ENCODE results near the gene ZNF266. TPM values are rescaled to one million over a fixed set of nuclear protein-coding genes. Genes with fewer than 3 reads are reported as not detected.
A peak's percentile ranks its signal among the peaks of the same experiment; 100 is the strongest.

The ZNF266 gene
- total and polyA plus RNA-seq, 8 donors, result 15.4 to 97.1 (median 46.7) TPM

- Histone ChIP-seq H3K4me1 (no peaks in the 10 kb centered on the region), H3K27me3 (no peaks in the 10 kb centered on the region), H3K27ac (no peak overlapping the region), H3K9me3 (peaks cover 5 to 95% of the 10 kb centered on the region in 2 donors), H3K4me3 (peak overlapping the region; percentile 46 to 59), H3K36me3 (peaks cover 0 to 1% of the 10 kb centered on the region in 2 donors)
- intact Hi-C loops (cut with DNase I), result no loop called here
- DNase-seq, result peak; percentile 76 to 83 (median 78)
- ATAC-seq, result peak; percentile 95
- TF ChIP-seq, protein P1, sequence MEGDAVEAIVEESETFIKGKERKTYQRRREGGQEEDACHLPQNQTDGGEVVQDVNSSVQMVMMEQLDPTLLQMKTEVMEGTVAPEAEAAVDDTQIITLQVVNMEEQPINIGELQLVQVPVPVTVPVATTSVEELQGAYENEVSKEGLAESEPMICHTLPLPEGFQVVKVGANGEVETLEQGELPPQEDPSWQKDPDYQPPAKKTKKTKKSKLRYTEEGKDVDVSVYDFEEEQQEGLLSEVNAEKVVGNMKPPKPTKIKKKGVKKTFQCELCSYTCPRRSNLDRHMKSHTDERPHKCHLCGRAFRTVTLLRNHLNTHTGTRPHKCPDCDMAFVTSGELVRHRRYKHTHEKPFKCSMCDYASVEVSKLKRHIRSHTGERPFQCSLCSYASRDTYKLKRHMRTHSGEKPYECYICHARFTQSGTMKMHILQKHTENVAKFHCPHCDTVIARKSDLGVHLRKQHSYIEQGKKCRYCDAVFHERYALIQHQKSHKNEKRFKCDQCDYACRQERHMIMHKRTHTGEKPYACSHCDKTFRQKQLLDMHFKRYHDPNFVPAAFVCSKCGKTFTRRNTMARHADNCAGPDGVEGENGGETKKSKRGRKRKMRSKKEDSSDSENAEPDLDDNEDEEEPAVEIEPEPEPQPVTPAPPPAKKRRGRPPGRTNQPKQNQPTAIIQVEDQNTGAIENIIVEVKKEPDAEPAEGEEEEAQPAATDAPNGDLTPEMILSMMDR (IDR thresholded peaks at IDR 0.05), result no peak
These were observed 28.5 kb downstream of the ZNF266 start for GRCh38 chr19:9406798-9407352.

DNA sequence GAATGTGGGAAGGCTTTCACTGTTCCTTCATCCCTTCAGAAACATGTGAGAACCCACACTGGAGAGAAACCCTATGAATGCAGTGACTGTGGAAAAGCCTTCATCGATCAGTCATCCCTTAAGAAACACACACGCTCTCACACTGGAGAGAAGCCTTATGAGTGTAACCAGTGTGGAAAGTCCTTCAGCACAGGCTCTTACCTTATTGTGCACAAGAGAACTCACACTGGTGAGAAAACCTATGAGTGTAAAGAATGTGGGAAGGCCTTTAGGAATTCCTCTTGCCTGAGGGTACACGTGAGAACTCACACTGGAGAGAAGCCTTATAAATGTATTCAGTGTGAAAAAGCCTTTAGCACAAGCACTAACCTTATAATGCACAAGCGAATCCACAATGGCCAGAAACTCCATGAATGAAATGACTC lies 54.0 kb downstream of the ZNF266 start:
- ATAC-seq, result no peak
- TF ChIP-seq, protein P1 (IDR thresholded peaks at IDR 0.05), result no peak
- Histone ChIP-seq H3K27me3 (no peaks in the 10 kb centered on the region), H3K36me3 (peaks cover 3 to 97% of the 10 kb centered on the region in 2 donors), H3K27ac (no peak overlapping the region), H3K4me1 (no peaks in the 10 kb centered on the region), H3K9me3 (peaks cover 21 to 100% of the 10 kb centered on the region in 2 donors), H3K4me3 (no peak overlapping the region)
- DNase-seq, result no peak
- intact Hi-C loops (cut with DNase I), result no loop called here

- no peak for DNase-seq
- intact Hi-C loops (cut with DNase I), result no loop called here
- Histone ChIP-seq H3K27ac (no peak overlapping the region), H3K4me3 (no peak overlapping the region), H3K27me3 (no peaks in the 10 kb centered on the region), H3K4me1 (no peaks in the 10 kb centered on the region), H3K36me3 (peaks cover 0 to 71% of the 10 kb centered on the region in 2 donors), H3K9me3 (peaks cover 12 to 100% of the 10 kb centered on the region in 2 donors)
- TF ChIP-seq, protein P1 (IDR thresholded peaks at IDR 0.05), result no peak
- no peak for ATAC-seq
These were observed 64.4 kb downstream of the ZNF266 start for GRCh38 chr19:9370738-9371619.

GRCh38 chr19:9362905-9363304 lies 72.5 kb downstream of the ZNF266 start, which contains the start of gene ZNF177:
TSS of gene ZNF177 (plus strand) at chr19:9363013. CDS start at chr19:9378312, 15,299 bp downstream.
- peak in 2 of 4 donors; percentile 31 to 44 for DNase-seq
- H3K27me3 ChIP-seq, result peaks cover 0 to 10% of the 10 kb centered on the region in 2 donors
- TF ChIP-seq, protein P1 (IDR thresholded peaks at IDR 0.05), result no peak
- H3K4me3 ChIP-seq, result no peak within 1 kb of the TSS
- intact Hi-C loops (cut with DNase I), result no loop called here
- H3K36me3 ChIP-seq, result peaks cover 0 to 32% of the 10 kb centered on the region in 2 donors
- peaks cover 4 to 99% of the 10 kb centered on the region in 2 donors for H3K9me3 ChIP-seq
- ATAC-seq, result no peak
- no peak within 1 kb of the TSS for H3K27ac ChIP-seq
- no peaks in the 10 kb centered on the region for H3K4me1 ChIP-seq

Other genes with a start within 250 kb of the ZNF266 start
- gene OR7D4, start 216.0 kb downstream of the ZNF266 start, total RNA-seq, result not detected
- gene OR7D4, start 216.0 kb downstream of the ZNF266 start, polyA plus RNA-seq (ENCODE audit: insufficient read length in 6 of 6), result under 1 TPM; 0.03 to 0.10 (median 0.06) TPM
- gene OR7E24, start 184.6 kb downstream of the ZNF266 start, total RNA-seq, result not detected
- gene OR7E24, start 184.6 kb downstream of the ZNF266 start, polyA plus RNA-seq (ENCODE audit: insufficient read length in 6 of 6), result not detected
- 1 to 10 TPM; 6.2 to 6.8 TPM for gene ZNF699, start 125.7 kb downstream of the ZNF266 start, total RNA-seq
- 1 to 10 TPM; 6.9 to 9.5 (median 8.1) TPM for gene ZNF699, start 125.7 kb downstream of the ZNF266 start, polyA plus RNA-seq (ENCODE audit: insufficient read length in 6 of 6)
- gene ZNF559, start 111.4 kb downstream of the ZNF266 start, total RNA-seq, result 10 to 100 TPM; 14.2 to 15.1 TPM
- 10 to 100 TPM; 70.0 to 78.5 (median 74.0) TPM for gene ZNF559, start 111.4 kb downstream of the ZNF266 start, polyA plus RNA-seq (ENCODE audit: insufficient read length in 6 of 6)
- gene ZNF177, start 72.6 kb downstream of the ZNF266 start, total RNA-seq, result 1 to 10 TPM; 1.6 to 2.6 TPM
- gene ZNF177, start 72.6 kb downstream of the ZNF266 start, polyA plus RNA-seq (ENCODE audit: insufficient read length in 6 of 6), result 10 to 100 TPM; 11.8 to 15.5 (median 13.7) TPM
- gene ZNF560, start 63.0 kb upstream of the ZNF266 start, total RNA-seq, result under 1 TPM; 0.13 to 0.15 TPM
- gene ZNF560, start 63.0 kb upstream of the ZNF266 start, polyA plus RNA-seq (ENCODE audit: insufficient read length in 6 of 6), result under 1 TPM; 0.14 to 0.59 (median 0.25) TPM
- 10 to 100 TPM; 16.1 to 18.3 TPM for gene ZNF426, start 103.1 kb upstream of the ZNF266 start, total RNA-seq
- gene ZNF426, start 103.1 kb upstream of the ZNF266 start, polyA plus RNA-seq (ENCODE audit: insufficient read length in 6 of 6), result 10 to 100 TPM; 20.2 to 27.1 (median 22.7) TPM
- gene ZNF121, start 148.9 kb upstream of the ZNF266 start, total RNA-seq, result 10 to 100 TPM; 24.4 to 34.1 TPM
- gene ZNF121, start 148.9 kb upstream of the ZNF266 start, polyA plus RNA-seq (ENCODE audit: insufficient read length in 6 of 6), result 10 to 100 TPM; 22.4 to 37.3 (median 27.7) TPM
- gene ZNF561, start 185.7 kb upstream of the ZNF266 start, total RNA-seq, result 10 to 100 TPM; 40.1 to 43.9 TPM
- gene ZNF561, start 185.7 kb upstream of the ZNF266 start, polyA plus RNA-seq (ENCODE audit: insufficient read length in 6 of 6), result 10 to 100 TPM; 53.3 to 73.4 (median 63.1) TPM
- gene ZNF562, start 239.5 kb upstream of the ZNF266 start, total RNA-seq, result 10 to 100 TPM; 33.7 to 36.4 TPM
- gene ZNF562, start 239.5 kb upstream of the ZNF266 start, polyA plus RNA-seq (ENCODE audit: insufficient read length in 6 of 6), result 10 to 100 TPM; 25.4 to 27.8 (median 27.3) TPM

All from left lung (tissue), 10 donors.